ENCODE data around the gene GIMAP8.

The GIMAP8 gene

DNA sequence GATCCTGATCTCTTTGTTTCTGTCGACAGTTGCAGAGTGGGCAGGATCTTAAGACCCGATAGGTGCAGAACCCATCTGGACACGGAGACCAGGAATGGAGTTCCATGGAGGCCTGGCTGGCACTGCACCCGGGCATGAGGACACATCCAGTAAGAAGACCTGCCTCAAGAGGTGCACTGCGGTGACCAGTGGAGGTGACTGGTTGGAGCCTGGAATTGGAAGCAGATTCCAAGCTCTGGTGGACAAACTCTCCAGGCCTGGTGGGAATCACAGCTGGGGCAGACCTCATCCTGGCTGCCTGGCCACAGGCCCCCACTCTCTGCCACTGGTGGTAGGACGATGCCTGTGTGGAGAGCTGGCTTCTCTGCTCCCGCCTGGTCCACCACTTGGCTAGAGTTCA, 40.3 kb upstream of the GIMAP8 start (continued):
- no peak for TF ChIP-seq ZNF623 (tag by site-specific recombination; IDR thresholded peaks at IDR 0.05)
- no peak for TF ChIP-seq ATF2 (tag by site-specific recombination; IDR thresholded peaks at IDR 0.05; ENCODE audit: low read depth)
- TF ChIP-seq ZSCAN16 (tag by site-specific recombination; IDR thresholded peaks at IDR 0.05), result no peak
- TF ChIP-seq ZSCAN4 (tag by site-specific recombination; IDR thresholded peaks at IDR 0.05), result no peak
- no peak for TF ChIP-seq ZNF138 (tag by site-specific recombination; IDR thresholded peaks at IDR 0.05; ENCODE audit: borderline replicate concordance)
- no peak for TF ChIP-seq ZNF366 (tag by site-specific recombination; conservative IDR thresholded peaks at IDR 0.05)
- no peak for TF ChIP-seq ZNF132 (tag by site-specific recombination; IDR thresholded peaks at IDR 0.05; ENCODE audit: borderline replicate concordance)

GRCh38 chr7:150410680-150411346, 39.6 kb upstream of the GIMAP8 start:
- CTCF ChIA-PET, result interaction anchor here (1.4 kb wide), 1 partner anchor 38 kb away, joined by 3 read pairs; no protein-coding TSS in a partner anchor
- Histone ChIP-seq H3K27ac (ENCODE audit: extremely low read depth, low read depth, low read length) (no peak overlapping the region), H3K9me3 (ENCODE audit: control insufficient read depth, insufficient read depth, low read depth, low read length) (no peaks in the 10 kb centered on the region), H3K4me1 (ENCODE audit: control insufficient read depth, insufficient read depth, low read length) (no peaks in the 10 kb centered on the region), H3K36me3 (ENCODE audit: control insufficient read depth in 2 of 2, insufficient read depth in 1 of 2, low read length in 2 of 2) (no peaks in the 10 kb centered on the region), H3K4me3 (ENCODE audit: low read depth, low read length) (no peak overlapping the region)
- TF ChIP-seq ZBTB17 (tag by site-specific recombination; IDR thresholded peaks at IDR 0.05) (no peak), ZNF350 (tag by site-specific recombination; IDR thresholded peaks at IDR 0.05) (no peak), ZNF202 (tag by site-specific recombination; IDR thresholded peaks at IDR 0.05; ENCODE audit: borderline replicate concordance) (no peak), HOXC10 (CRISPR knock-in tag; IDR thresholded peaks at IDR 0.05) (no peak), ZNF701 (tag by site-specific recombination; IDR thresholded peaks at IDR 0.05) (no peak), IKZF3 (tag by site-specific recombination; IDR thresholded peaks at IDR 0.05) (no peak), ZNF571 (tag by site-specific recombination; IDR thresholded peaks at IDR 0.05) (no peak), ZNF639 (tag by site-specific recombination; IDR thresholded peaks at IDR 0.05) (no peak), ZBTB26 (tag by site-specific recombination; optimal IDR thresholded peaks at IDR 0.05) (no peak), ZNF16 (tag by site-specific recombination; IDR thresholded peaks at IDR 0.05; ENCODE audit: low read depth) (no peak), ZNF140 (tag by site-specific recombination; IDR thresholded peaks at IDR 0.05) (no peak), ZNF155 (tag by site-specific recombination; IDR thresholded peaks at IDR 0.05) (no peak), ZBTB48 (tag by site-specific recombination; IDR thresholded peaks at IDR 0.05) (no peak), ZNF621 (tag by site-specific recombination; IDR thresholded peaks at IDR 0.05) (no peak)
- TF ChIP-seq, protein P1, sequence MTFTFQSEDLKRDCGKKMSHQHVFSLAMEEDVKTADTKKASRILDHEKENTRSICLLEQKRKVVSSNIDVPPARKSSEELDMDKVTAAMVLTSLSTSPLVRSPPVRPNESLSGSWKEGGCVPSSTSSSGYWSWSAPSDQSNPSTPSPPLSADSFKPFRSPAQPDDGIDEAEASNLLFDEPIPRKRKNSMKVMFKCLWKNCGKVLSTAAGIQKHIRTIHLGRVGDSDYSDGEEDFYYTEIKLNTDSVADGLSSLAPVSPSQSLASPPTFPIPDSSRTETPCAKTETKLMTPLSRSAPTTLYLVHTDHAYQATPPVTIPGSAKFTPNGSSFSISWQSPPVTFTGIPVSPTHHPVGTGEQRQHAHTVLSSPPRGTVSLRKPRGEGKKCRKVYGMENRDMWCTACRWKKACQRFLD (tag by site-specific recombination; IDR thresholded peaks at IDR 0.05), result no peak
- POLR2A ChIA-PET, result interaction anchor here (0.6 kb wide), 1 partner anchor 112 kb away, joined by 3 read pairs; no protein-coding TSS in a partner anchor

Measured in HEK293 (cell line).